Activated CD4-positive, alpha-beta memory T cell treated with anti-CD3 and anti-CD28 coated beads for 36 hours (primary cell): ENCODE measurements around the gene PRELP. TPM values are rescaled to one million over a fixed set of nuclear protein-coding genes. Genes with fewer than 3 reads are reported as not detected.

Experiments
- CTCF ChIA-PET: fragments of 350-600 bp; sonication (Branson Sonifier 250); formaldehyde crosslinking; loops from one replicate; lab custom pipeline; 2021; ENCODE audit warnings: antibody characterized with exemption, inconsistent platforms; lab: Charles Lee
- POLR2A ChIA-PET: fragments of 350-600 bp; sonication (Branson Sonifier 250); formaldehyde crosslinking; loops from one replicate; lab custom pipeline; 2021; ENCODE audit warnings: antibody characterized with exemption; lab: Charles Lee
- DNase-seq: peaks from one replicate; pipeline ENCODE4 v3.0.0-alpha.2; 2020
- H3K27ac Mint-ChIP-seq: one replicate; pipeline ENCODE4 v1.8.0; 2021; ENCODE audit warnings: mixed read lengths
- H3K27me3 Mint-ChIP-seq: one replicate; pipeline ENCODE4 v1.8.0; 2021; ENCODE audit warnings: mixed read lengths
- H3K36me3 Mint-ChIP-seq: one replicate; pipeline ENCODE4 v1.8.0; 2021; ENCODE audit warnings: mixed read lengths
- H3K4me1 Mint-ChIP-seq: one replicate; pipeline ENCODE4 v1.8.0; 2021; ENCODE audit warnings: low read depth, mixed read lengths
- H3K4me3 Mint-ChIP-seq: one replicate; pipeline ENCODE4 v1.8.0; 2021; ENCODE audit warnings: mild to moderate bottlenecking, mixed read lengths
- H3K9me3 Mint-ChIP-seq: one replicate; pipeline ENCODE4 v1.8.0; 2021; ENCODE audit warnings: mixed read lengths
- intact Hi-C: fragments of 100-400 bp; cut with micrococcal nuclease; formaldehyde crosslinking; loops from one replicate; pipeline ENCODE4 v1.15.1; 2023
- total RNA-seq, 2 experiments: library from RNA; stranded (reverse); gene quantifications; one replicate each; pipeline ENCODE4 v1.2.3, GENCODE V29; 2021

Gene PRELP
- total RNA-seq, 2 experiments from 2014 or later = not detected

GRCh38 chr1:203528976-203529835, 53.6 kb downstream of the PRELP start:
- Mint-ChIP-seq H3K4me1 (no peaks in the 10 kb centered on the region), H3K9me3 (no peaks in the 10 kb centered on the region), H3K27ac (no peak overlapping the region), H3K36me3 (no peaks in the 10 kb centered on the region), H3K27me3 (no peaks in the 10 kb centered on the region), H3K4me3 (no peak overlapping the region)
- intact Hi-C loops = no loop called here
- CTCF ChIA-PET = no interaction called here
- POLR2A ChIA-PET = no interaction called here
- DNase-seq = no peak

GRCh38 chr1:203531063-203531462, 55.5 kb downstream of the PRELP start:
- DNase-seq = no peak
- H3K4me1 Mint-ChIP-seq = no peaks in the 10 kb centered on the region
- no peaks in the 10 kb centered on the region for H3K36me3 Mint-ChIP-seq
- no peaks in the 10 kb centered on the region for H3K9me3 Mint-ChIP-seq
- no peak overlapping the region for H3K4me3 Mint-ChIP-seq
- CTCF ChIA-PET = interaction anchor here (1.3 kb wide), 1 partner anchor 25 kb away, joined by 3 read pairs; no protein-coding TSS in a partner anchor
- H3K27me3 Mint-ChIP-seq = no peaks in the 10 kb centered on the region
- POLR2A ChIA-PET = no interaction called here
- H3K27ac Mint-ChIP-seq = no peak overlapping the region
- intact Hi-C loops = no loop called here

- DNase-seq = no peak
- no peaks in the 10 kb centered on the region for H3K4me1 Mint-ChIP-seq
- ChIA-PET POLR2A (no interaction called here), CTCF (interaction anchor here (1.4 kb wide), 1 partner anchor 167 kb away, joined by 3 read pairs; no protein-coding TSS in a partner anchor)
- intact Hi-C loops = no loop called here
- no peaks in the 10 kb centered on the region for H3K27me3 Mint-ChIP-seq
- no peaks in the 10 kb centered on the region for H3K36me3 Mint-ChIP-seq
- no peak overlapping the region for H3K27ac Mint-ChIP-seq
- H3K4me3 Mint-ChIP-seq = no peak overlapping the region
- no peaks in the 10 kb centered on the region for H3K9me3 Mint-ChIP-seq
These were observed 58.4 kb downstream of the PRELP start for GRCh38 chr1:203534012-203534411.

- intact Hi-C loops = no loop called here
- DNase-seq = no peak
- POLR2A ChIA-PET = no interaction called here
- H3K27me3 Mint-ChIP-seq = no peaks in the 10 kb centered on the region
- no peaks in the 10 kb centered on the region for H3K36me3 Mint-ChIP-seq
- H3K4me1 Mint-ChIP-seq = no peaks in the 10 kb centered on the region
- no peak overlapping the region for H3K27ac Mint-ChIP-seq
- H3K9me3 Mint-ChIP-seq = no peaks in the 10 kb centered on the region
- CTCF ChIA-PET = interaction anchor here (1.4 kb wide), 1 partner anchor 167 kb away, joined by 3 read pairs; no protein-coding TSS in a partner anchor
- H3K4me3 Mint-ChIP-seq = no peak overlapping the region
These were observed 58.9 kb downstream of the PRELP start for GRCh38 chr1:203534526-203534925.

- ChIA-PET CTCF (interaction anchor here (1.6 kb wide), 1 partner anchor 49 kb away, joined by 3 read pairs; no protein-coding TSS in a partner anchor), POLR2A (no interaction called here)
- Mint-ChIP-seq H3K36me3 (no peaks in the 10 kb centered on the region), H3K27ac (no peak overlapping the region), H3K4me3 (no peak overlapping the region), H3K9me3 (no peaks in the 10 kb centered on the region), H3K4me1 (no peaks in the 10 kb centered on the region), H3K27me3 (no peaks in the 10 kb centered on the region)
- DNase-seq = no peak
- intact Hi-C loops = no loop called here
These were observed 61.0 kb downstream of the PRELP start for GRCh38 chr1:203536575-203536974.

GRCh38 chr1:203536980-203537455, 61.4 kb downstream of the PRELP start:
- no peak overlapping the region for H3K27ac Mint-ChIP-seq
- H3K9me3 Mint-ChIP-seq = no peaks in the 10 kb centered on the region
- no peaks in the 10 kb centered on the region for H3K27me3 Mint-ChIP-seq
- no peak for DNase-seq
- ChIA-PET CTCF (interaction anchor here (1.6 kb wide), 1 partner anchor 49 kb away, joined by 3 read pairs; no protein-coding TSS in a partner anchor), POLR2A (no interaction called here)
- H3K4me1 Mint-ChIP-seq = no peaks in the 10 kb centered on the region
- H3K4me3 Mint-ChIP-seq = no peak overlapping the region
- intact Hi-C loops = no loop called here
- H3K36me3 Mint-ChIP-seq = no peaks in the 10 kb centered on the region

GRCh38 chr1:203537806-203538464, 62.3 kb downstream of the PRELP start:
- Mint-ChIP-seq H3K36me3 (no peaks in the 10 kb centered on the region), H3K4me3 (no peak overlapping the region), H3K27me3 (no peaks in the 10 kb centered on the region), H3K4me1 (no peaks in the 10 kb centered on the region), H3K9me3 (no peaks in the 10 kb centered on the region), H3K27ac (no peak overlapping the region)
- CTCF ChIA-PET = interaction anchor here (1.6 kb wide), 1 partner anchor 50 kb away, joined by 3 read pairs; no protein-coding TSS in a partner anchor
- DNase-seq = no peak
- intact Hi-C loops = no loop called here
- POLR2A ChIA-PET = no interaction called here

GRCh38 chr1:203538726-203539125, 63.1 kb downstream of the PRELP start:
- no peaks in the 10 kb centered on the region for H3K4me1 Mint-ChIP-seq
- DNase-seq = no peak
- ChIA-PET POLR2A (no interaction called here), CTCF (interaction anchor here (0.6 kb wide), 1 partner anchor 819 kb away, joined by 4 read pairs; no protein-coding TSS in a partner anchor)
- H3K27me3 Mint-ChIP-seq = no peaks in the 10 kb centered on the region
- H3K36me3 Mint-ChIP-seq = no peaks in the 10 kb centered on the region
- H3K9me3 Mint-ChIP-seq = no peaks in the 10 kb centered on the region
- H3K4me3 Mint-ChIP-seq = no peak overlapping the region
- no peak overlapping the region for H3K27ac Mint-ChIP-seq
- intact Hi-C loops = no loop called here

GRCh38 chr1:203539831-203540546, 64.4 kb downstream of the PRELP start:
- ChIA-PET CTCF (no interaction called here), POLR2A (no interaction called here)
- Mint-ChIP-seq H3K4me3 (no peak overlapping the region), H3K4me1 (no peaks in the 10 kb centered on the region), H3K27me3 (no peaks in the 10 kb centered on the region), H3K9me3 (no peaks in the 10 kb centered on the region), H3K27ac (no peak overlapping the region), H3K36me3 (no peaks in the 10 kb centered on the region)
- intact Hi-C loops = no loop called here
- no peak for DNase-seq

Other genes with a start within 250 kb of the PRELP start
- gene CHIT1, start 246.1 kb upstream of the PRELP start, total RNA-seq = under 1 TPM; 0.19 to 0.53 TPM
- gene BTG2, start 170.3 kb upstream of the PRELP start, total RNA-seq = 100 to 1,000 TPM; 150 TPM
- gene FMOD, start 124.7 kb upstream of the PRELP start, total RNA-seq = 1 to 10 TPM in 1 of 2 experiments, under 1 TPM in 1; 0.95 to 1.9 TPM
- gene OPTC, start 18.3 kb downstream of the PRELP start, total RNA-seq = not detected
- 10 to 100 TPM; 48.1 to 52.7 TPM for gene ATP2B4, start 151.0 kb downstream of the PRELP start, total RNA-seq